Sigmoid colon (tissue), 4 donors: ENCODE results near the gene IGBP1.

Source experiments
- POLR2A ChIP-seq, 2 donors: fragments of 450-650 bp; IDR thresholded peaks; one replicate each; pipeline ENCODE4 v1.6.1; 2016; ENCODE audit warnings: antibody characterized with exemption in 2 of 2, mild to moderate bottlenecking in 2 of 2, moderate library complexity in 2 of 2
- POLR2AphosphoS5 ChIP-seq, 4 donors: sonication (generic); formaldehyde crosslinking; IDR thresholded peaks; one replicate each; pipeline ENCODE4 v1.6.1; 2017; ENCODE audit warnings: antibody characterized with exemption in 4 of 4
- TF ChIP-seq, protein P1 (sequence below), 4 experiments: fragments of 450-650 bp in 3 of 4; fragments of 200-600 bp in 1 of 4; IDR thresholded peaks; one replicate each; pipeline ENCODE4 v1.5.1; 2016 to 2019; ENCODE audit warnings: antibody characterized with exemption in 4 of 4, mild to moderate bottlenecking in 3 of 4, moderate library complexity in 2 of 4

DNA sequence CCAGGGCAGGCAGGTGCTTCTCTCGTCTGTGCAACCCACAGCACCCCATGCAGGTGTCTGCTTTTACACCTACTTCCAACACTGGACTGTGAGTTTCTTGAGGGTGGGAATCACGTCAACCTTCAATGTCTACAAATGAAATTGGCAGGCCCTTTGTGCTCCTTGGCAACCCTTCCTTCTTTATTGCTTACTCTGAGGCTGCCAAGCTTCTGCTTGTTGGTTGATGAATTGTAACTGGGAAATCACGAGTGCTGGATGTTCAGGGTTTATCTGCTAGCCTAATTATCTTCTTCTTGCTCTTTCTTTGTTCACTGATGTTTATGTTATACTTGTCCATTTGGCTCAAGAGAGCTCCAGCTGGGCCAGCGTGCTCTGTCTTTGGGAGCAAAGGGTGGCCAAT, 41.5 kb downstream of the IGBP1 start:
- TF ChIP-seq, protein P1, sequence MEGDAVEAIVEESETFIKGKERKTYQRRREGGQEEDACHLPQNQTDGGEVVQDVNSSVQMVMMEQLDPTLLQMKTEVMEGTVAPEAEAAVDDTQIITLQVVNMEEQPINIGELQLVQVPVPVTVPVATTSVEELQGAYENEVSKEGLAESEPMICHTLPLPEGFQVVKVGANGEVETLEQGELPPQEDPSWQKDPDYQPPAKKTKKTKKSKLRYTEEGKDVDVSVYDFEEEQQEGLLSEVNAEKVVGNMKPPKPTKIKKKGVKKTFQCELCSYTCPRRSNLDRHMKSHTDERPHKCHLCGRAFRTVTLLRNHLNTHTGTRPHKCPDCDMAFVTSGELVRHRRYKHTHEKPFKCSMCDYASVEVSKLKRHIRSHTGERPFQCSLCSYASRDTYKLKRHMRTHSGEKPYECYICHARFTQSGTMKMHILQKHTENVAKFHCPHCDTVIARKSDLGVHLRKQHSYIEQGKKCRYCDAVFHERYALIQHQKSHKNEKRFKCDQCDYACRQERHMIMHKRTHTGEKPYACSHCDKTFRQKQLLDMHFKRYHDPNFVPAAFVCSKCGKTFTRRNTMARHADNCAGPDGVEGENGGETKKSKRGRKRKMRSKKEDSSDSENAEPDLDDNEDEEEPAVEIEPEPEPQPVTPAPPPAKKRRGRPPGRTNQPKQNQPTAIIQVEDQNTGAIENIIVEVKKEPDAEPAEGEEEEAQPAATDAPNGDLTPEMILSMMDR (IDR thresholded peaks at IDR 0.05), result no peak
- TF ChIP-seq POLR2AphosphoS5 (IDR thresholded peaks at IDR 0.05), result no peak
- TF ChIP-seq POLR2A (IDR thresholded peaks at IDR 0.05), result no peak
